Tibial nerve (tissue), 4 donors: ENCODE measurements around the gene NPC1L1. TPM values are rescaled to one million over a fixed set of nuclear protein-coding genes. Genes with fewer than 3 reads are reported as not detected.

Experiments used
- DNase-seq, 2 donors: peaks; one replicate each; pipeline ENCODE4 v3.0.0-alpha.2; 2019; ENCODE audit warnings: low spot score in 2 of 2
- H3K27ac ChIP-seq, 4 donors: fragments of 200-600 bp; sonication (generic) in 3 of 4; one replicate each; pipeline ENCODE4 v1.5.1; 2017 to 2019; ENCODE audit warnings: mild to moderate bottlenecking in 1 of 4
- H3K27me3 ChIP-seq, 2 donors: fragments of 200-600 bp; sonication (generic) in 1 of 2; one replicate each; pipeline versions ENCODE4 v1.5.1 to v1.6.0; 2017 to 2019
- H3K36me3 ChIP-seq, 3 donors: fragments of 200-600 bp; sonication (generic); one replicate each; pipeline ENCODE4 v1.5.1; 2018 to 2019
- H3K4me1 ChIP-seq, 4 donors: fragments of 200-600 bp; sonication (generic) in 3 of 4; one replicate each; pipeline ENCODE4 v1.5.1; 2017 to 2019
- H3K4me3 ChIP-seq, 4 donors: fragments of 200-600 bp; sonication (generic) in 3 of 4; one replicate each; pipeline ENCODE4 v1.5.1; 2017 to 2019; ENCODE audit warnings: mild to moderate bottlenecking in 1 of 4, moderate library complexity in 1 of 4
- H3K9me3 ChIP-seq, 4 donors: fragments of 200-600 bp; sonication (generic) in 3 of 4; one replicate each; pipeline ENCODE4 v1.5.1; 2017 to 2019
- EP300 ChIP-seq, 2 donors: sonication (generic); formaldehyde crosslinking; IDR thresholded peaks; one replicate each; pipeline ENCODE4 v1.6.1; 2017; ENCODE audit warnings: antibody characterized with exemption in 2 of 2, mild to moderate bottlenecking in 1 of 2
- POLR2A ChIP-seq, 2 donors: fragments of 450-650 bp; IDR thresholded peaks; one replicate each; pipeline ENCODE4 v1.6.1; 2017; ENCODE audit warnings: antibody characterized with exemption in 2 of 2, mild to moderate bottlenecking in 2 of 2, moderate library complexity in 2 of 2
- WGBS, 2 donors: methylation state at CpG; one replicate each; pipeline ENCODE4 v1.1.5; 2018; 5-methylcytosine and 5-hydroxymethylcytosine counted together
- total RNA-seq, 4 donors: library from RNA; depleted of rRNA; stranded (reverse); fragments of >200 nt; gene quantifications; one replicate each; pipeline ENCODE4 v1.1.0, GENCODE V29; 2016
- TF ChIP-seq, protein P1 (sequence below), 5 experiments: fragments of 200-600 bp in 3 of 5; fragments of 450-650 bp in 2 of 5; sonication (generic) in 3 of 5; IDR thresholded peaks; one replicate each; pipeline ENCODE4 v1.5.1; 2016 to 2019; ENCODE audit warnings: antibody characterized with exemption in 5 of 5, mild to moderate bottlenecking in 3 of 5, moderate library complexity in 2 of 5

NPC1L1 gene
- total RNA-seq, 4 donors from 2014 or later = 0.30 to 0.44 (median 0.39) TPM; not detected in 1

DNA sequence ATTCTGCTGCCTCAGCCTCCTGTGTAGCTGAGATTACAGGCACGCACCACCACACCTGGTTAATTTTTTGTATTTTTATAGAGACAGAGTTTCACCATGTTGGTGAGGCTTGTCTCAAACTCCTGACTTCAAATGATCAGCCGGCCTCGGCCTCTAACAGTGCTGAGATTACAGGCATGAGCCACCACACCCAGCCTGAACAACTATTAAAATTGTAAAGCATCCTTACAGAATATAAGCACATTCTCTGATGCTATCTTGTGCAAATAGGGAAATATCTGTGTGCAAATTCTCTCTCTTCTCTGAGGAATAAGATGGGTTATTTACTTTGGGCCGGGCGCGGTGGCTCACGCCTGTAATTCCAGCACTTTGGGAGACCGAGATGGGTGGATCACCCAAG, 63.2 kb downstream of the NPC1L1 start:
- Histone ChIP-seq H3K4me3 (no peak overlapping the region), H3K36me3 (peaks cover 0 to 72% (median 6%) of the 10 kb centered on the region in 3 donors), H3K9me3 (peaks cover 0 to 11% (median 0%) of the 10 kb centered on the region in 4 donors), H3K27me3 (no peaks in the 10 kb centered on the region), H3K27ac (no peak overlapping the region), H3K4me1 (peaks cover 0 to 17% (median 1%) of the 10 kb centered on the region in 4 donors)
- no peak for DNase-seq
- WGBS, 2 donors = 95 to 96% methylated on average over 8 of the region's 8 CpGs
- no peak for TF ChIP-seq POLR2A (IDR thresholded peaks at IDR 0.05)
- no peak for TF ChIP-seq EP300 (IDR thresholded peaks at IDR 0.05)
- TF ChIP-seq, protein P1, sequence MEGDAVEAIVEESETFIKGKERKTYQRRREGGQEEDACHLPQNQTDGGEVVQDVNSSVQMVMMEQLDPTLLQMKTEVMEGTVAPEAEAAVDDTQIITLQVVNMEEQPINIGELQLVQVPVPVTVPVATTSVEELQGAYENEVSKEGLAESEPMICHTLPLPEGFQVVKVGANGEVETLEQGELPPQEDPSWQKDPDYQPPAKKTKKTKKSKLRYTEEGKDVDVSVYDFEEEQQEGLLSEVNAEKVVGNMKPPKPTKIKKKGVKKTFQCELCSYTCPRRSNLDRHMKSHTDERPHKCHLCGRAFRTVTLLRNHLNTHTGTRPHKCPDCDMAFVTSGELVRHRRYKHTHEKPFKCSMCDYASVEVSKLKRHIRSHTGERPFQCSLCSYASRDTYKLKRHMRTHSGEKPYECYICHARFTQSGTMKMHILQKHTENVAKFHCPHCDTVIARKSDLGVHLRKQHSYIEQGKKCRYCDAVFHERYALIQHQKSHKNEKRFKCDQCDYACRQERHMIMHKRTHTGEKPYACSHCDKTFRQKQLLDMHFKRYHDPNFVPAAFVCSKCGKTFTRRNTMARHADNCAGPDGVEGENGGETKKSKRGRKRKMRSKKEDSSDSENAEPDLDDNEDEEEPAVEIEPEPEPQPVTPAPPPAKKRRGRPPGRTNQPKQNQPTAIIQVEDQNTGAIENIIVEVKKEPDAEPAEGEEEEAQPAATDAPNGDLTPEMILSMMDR (IDR thresholded peaks at IDR 0.05) = no peak

DNA sequence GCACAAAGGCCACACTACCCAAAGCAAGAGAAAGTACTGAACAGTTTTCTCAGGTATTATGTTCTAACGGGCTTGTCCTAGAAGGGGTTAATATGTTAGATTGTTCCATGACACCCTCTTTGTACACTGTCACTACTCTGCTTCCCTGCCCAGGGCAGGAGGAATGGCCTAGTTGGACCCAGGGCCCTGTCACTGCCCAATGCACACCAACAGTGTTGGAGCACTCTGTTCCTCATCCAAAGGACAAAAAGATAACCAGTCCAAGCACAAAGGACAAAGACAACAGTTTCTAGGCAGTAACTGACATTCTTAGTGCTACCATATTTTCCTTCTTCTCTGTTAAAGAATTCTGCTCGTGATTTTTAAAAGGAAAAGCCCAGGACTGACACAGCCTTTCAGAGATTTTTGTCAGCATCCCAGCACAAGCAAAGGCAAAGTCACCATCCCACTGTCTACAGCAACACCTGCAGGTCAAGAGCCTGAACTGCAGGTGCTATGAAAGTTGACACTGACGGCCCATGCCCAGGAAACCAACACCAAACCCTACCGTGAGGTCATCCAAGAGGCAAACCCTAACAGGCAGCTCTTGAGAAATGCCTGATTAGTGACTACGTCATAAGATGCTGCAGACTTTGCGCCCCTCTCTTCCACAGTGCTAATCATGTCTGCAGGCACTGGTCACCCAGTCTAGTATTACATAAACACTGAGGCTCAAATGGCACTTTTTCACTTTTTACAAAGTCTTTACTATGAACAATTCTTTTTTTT, 63.9 kb downstream of the NPC1L1 start:
- Histone ChIP-seq H3K27ac (peak overlapping the region in 1 of 4 donors; percentile 1), H3K27me3 (no peaks in the 10 kb centered on the region), H3K9me3 (peaks cover 0 to 4% (median 0%) of the 10 kb centered on the region in 4 donors), H3K4me1 (peaks cover 0 to 21% (median 1%) of the 10 kb centered on the region in 4 donors), H3K4me3 (no peak overlapping the region), H3K36me3 (peaks cover 0 to 68% (median 0%) of the 10 kb centered on the region in 3 donors)
- 29 to 35% methylated on average over 6 of the region's 6 CpGs for WGBS, 2 donors
- TF ChIP-seq, protein P1 (IDR thresholded peaks at IDR 0.05) = peak; percentile 80 to 93 (median 86)
- TF ChIP-seq POLR2A (IDR thresholded peaks at IDR 0.05) (no peak), EP300 (IDR thresholded peaks at IDR 0.05) (no peak)
- peak in 1 of 2 donors; percentile 38 for DNase-seq

DNA sequence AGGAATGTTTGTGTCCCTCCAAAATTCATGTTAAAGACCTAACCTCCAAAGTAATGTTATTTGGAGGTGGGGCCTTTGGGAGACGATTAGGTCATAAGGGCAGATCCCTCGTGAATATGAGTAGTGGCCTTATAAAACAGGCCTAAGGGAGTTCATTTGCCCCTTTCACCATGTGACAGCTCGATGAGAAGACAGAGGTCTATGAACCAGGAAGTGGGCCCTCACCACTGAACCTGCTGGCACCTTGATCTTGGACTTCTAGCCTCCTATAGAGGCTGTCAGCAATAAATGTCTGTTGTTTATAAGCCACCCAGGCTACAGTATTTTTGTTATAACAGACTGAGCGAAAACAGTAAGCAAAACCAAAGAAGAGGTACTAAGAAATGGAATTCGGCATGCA, 64.8 kb downstream of the NPC1L1 start:
- DNase-seq = no peak
- 78 to 87% methylated on average over 5 of the region's 5 CpGs for WGBS, 2 donors
- TF ChIP-seq, protein P1 (IDR thresholded peaks at IDR 0.05) = no peak
- TF ChIP-seq POLR2A (IDR thresholded peaks at IDR 0.05) = no peak
- Histone ChIP-seq H3K9me3 (no peaks in the 10 kb centered on the region), H3K4me3 (no peak overlapping the region), H3K36me3 (peaks cover 0 to 66% (median 0%) of the 10 kb centered on the region in 3 donors), H3K27me3 (no peaks in the 10 kb centered on the region), H3K27ac (no peak overlapping the region), H3K4me1 (peaks cover 0 to 21% (median 1%) of the 10 kb centered on the region in 4 donors)

DNA sequence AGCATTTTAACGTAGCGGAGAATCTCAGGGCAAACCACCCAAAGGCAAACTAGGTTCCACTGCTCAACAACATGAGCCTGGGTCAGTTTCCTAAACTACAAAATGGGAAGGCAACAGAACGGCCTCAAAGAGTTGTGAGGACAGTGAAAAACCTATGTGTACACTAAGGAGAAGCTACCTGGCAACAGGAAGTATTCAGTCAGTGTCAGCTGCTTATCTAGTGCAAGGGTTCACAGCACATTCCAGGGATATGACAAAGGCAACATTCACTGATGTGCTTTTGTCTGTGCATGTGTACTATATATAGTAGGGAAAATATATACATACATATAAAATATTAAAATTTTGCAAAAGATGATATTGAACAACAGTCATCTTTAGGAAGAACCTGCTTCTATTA, 67.8 kb downstream of the NPC1L1 start:
- no peak for TF ChIP-seq POLR2A (IDR thresholded peaks at IDR 0.05)
- Histone ChIP-seq H3K4me1 (peaks cover 0 to 40% (median 1%) of the 10 kb centered on the region in 4 donors), H3K27me3 (no peaks in the 10 kb centered on the region), H3K9me3 (no peaks in the 10 kb centered on the region), H3K4me3 (no peak overlapping the region), H3K36me3 (peaks cover 0 to 50% (median 0%) of the 10 kb centered on the region in 3 donors), H3K27ac (no peak overlapping the region)
- DNase-seq = no peak
- 79 to 81% methylated on average over 3 of the region's 3 CpGs for WGBS, 2 donors

DNA sequence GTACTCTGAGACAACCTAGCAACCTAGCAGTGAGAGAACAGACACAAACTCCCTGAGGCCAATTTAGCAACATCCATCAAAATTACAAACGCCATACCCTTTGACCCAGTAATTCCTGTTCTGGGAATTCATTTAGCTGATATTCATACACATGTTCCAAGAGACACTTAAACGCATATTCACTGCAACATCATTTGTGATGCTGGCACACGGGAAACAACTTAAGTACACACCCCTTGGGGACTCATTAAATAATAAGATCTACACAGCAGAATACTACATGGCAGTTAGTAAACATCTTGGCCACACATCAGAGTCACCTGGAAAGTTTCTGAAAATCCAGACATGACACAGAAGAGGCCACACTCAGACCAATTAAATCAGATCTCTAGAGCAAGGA, 68.3 kb downstream of the NPC1L1 start:
- no peaks in the 10 kb centered on the region for H3K27me3 ChIP-seq
- no peak for DNase-seq
- no peak overlapping the region for H3K27ac ChIP-seq
- H3K9me3 ChIP-seq = no peaks in the 10 kb centered on the region
- WGBS, 2 donors = 38 to 43% methylated on average over 3 of the region's 3 CpGs
- peaks cover 0 to 48% (median 0%) of the 10 kb centered on the region in 3 donors for H3K36me3 ChIP-seq
- peaks cover 0 to 40% (median 1%) of the 10 kb centered on the region in 4 donors for H3K4me1 ChIP-seq
- H3K4me3 ChIP-seq = no peak overlapping the region
- TF ChIP-seq, protein P1 (IDR thresholded peaks at IDR 0.05) = no peak
- TF ChIP-seq POLR2A (IDR thresholded peaks at IDR 0.05) (no peak), EP300 (IDR thresholded peaks at IDR 0.05) (no peak)
